Upper lobe of right lung (tissue), 1 donor: Measurements from ENCODE around the gene LEKR1. TPM values are rescaled to one million over a fixed set of nuclear protein-coding genes. Genes with fewer than 3 reads are reported as not detected.
"Not testable (repeated sequence)": the region's sequence is repeated elsewhere in the genome, so short reads cannot be mapped to it uniquely, and the experiment has no call there.

Experiments
- ATAC-seq: fragments of 200-7000 bp; cut with Tn5 transposase; one replicate; pipeline ENCODE4 v1.9.1; 2020; ENCODE audit warnings: mild to moderate bottlenecking, moderate library complexity
- DNase-seq: peaks from one replicate; pipeline ENCODE4 v3.0.0-alpha.2; 2020
- H3K27ac ChIP-seq: fragments of 200-600 bp; one replicate; pipeline ENCODE4 v1.8.0; 2022
- H3K27me3 ChIP-seq: fragments of 200-600 bp; one replicate; pipeline ENCODE4 v1.8.0; 2022; ENCODE audit warnings: mild to moderate bottlenecking
- H3K36me3 ChIP-seq: fragments of 200-600 bp; one replicate; pipeline ENCODE4 v1.8.0; 2022
- H3K4me1 ChIP-seq: fragments of 200-600 bp; one replicate; pipeline ENCODE4 v1.8.0; 2022
- H3K4me3 ChIP-seq: fragments of 200-600 bp; one replicate; pipeline ENCODE4 v1.8.0; 2022; ENCODE audit warnings: mild to moderate bottlenecking
- H3K9me3 ChIP-seq: fragments of 200-600 bp; one replicate; pipeline ENCODE4 v1.8.0; 2022
- intact Hi-C: fragments of 100-400 bp; cut with DNase I; formaldehyde crosslinking; loops from one replicate; pipeline ENCODE4 v1.11.0; 2022
- total RNA-seq: library from RNA; stranded (reverse); fragmentation: NEBNext Ultra II Directional; extraction: Animal tissue kit (Norgen Biotek cat#: 25700); gene quantifications from one replicate; pipeline ENCODE4 v1.2.1, GENCODE V29; 2021
- TF ChIP-seq, protein P1 (sequence below): fragments of 200-600 bp; IDR thresholded peaks from one replicate; pipeline ENCODE4 v1.8.0; 2022; ENCODE audit warnings: antibody characterized with exemption
- donor health status: DM: no; HTN: yes; CAD: no; lungs with severe emphysema.

LEKR1 gene
- total RNA-seq, 1 donor from 2014 or later = 2.1 TPM

- Histone ChIP-seq H3K9me3 (no peaks in the 10 kb centered on the region), H3K4me1 (no peaks in the 10 kb centered on the region), H3K27ac (no peak overlapping the region), H3K27me3 (no peaks in the 10 kb centered on the region), H3K36me3 (no peaks in the 10 kb centered on the region), H3K4me3 (no peak overlapping the region)
- TF ChIP-seq, protein P1, sequence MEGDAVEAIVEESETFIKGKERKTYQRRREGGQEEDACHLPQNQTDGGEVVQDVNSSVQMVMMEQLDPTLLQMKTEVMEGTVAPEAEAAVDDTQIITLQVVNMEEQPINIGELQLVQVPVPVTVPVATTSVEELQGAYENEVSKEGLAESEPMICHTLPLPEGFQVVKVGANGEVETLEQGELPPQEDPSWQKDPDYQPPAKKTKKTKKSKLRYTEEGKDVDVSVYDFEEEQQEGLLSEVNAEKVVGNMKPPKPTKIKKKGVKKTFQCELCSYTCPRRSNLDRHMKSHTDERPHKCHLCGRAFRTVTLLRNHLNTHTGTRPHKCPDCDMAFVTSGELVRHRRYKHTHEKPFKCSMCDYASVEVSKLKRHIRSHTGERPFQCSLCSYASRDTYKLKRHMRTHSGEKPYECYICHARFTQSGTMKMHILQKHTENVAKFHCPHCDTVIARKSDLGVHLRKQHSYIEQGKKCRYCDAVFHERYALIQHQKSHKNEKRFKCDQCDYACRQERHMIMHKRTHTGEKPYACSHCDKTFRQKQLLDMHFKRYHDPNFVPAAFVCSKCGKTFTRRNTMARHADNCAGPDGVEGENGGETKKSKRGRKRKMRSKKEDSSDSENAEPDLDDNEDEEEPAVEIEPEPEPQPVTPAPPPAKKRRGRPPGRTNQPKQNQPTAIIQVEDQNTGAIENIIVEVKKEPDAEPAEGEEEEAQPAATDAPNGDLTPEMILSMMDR = no peak
- intact Hi-C loops = no loop called here
- DNase-seq (no peak), ATAC-seq (no peak)
These were observed 66.5 kb downstream of the LEKR1 start for GRCh38 chr3:156892701-156893100.

DNA sequence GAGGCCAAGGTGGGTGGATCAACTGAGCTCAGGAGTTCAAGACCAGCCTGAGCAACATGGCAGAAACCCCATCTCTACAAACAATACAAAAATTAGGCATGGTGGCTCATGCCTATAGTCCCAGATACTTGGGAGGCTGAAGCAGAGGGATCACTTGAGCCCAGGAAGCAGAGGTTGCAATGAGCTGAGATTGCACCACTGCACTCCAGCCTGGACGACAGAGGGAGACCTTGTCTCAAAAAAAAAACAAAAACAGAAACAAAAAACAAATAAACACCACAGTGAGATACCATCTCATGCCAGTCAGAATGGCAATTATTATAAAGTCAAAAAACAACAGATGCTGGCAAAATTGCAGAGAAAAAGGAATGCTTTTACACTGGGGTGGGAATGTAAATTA is 69.2 kb downstream of the LEKR1 start:
- H3K27ac ChIP-seq, H3K4me1 ChIP-seq, H3K4me3 ChIP-seq, DNase-seq, H3K36me3 ChIP-seq, intact Hi-C loops, ATAC-seq, H3K9me3 ChIP-seq, H3K27me3 ChIP-seq: not testable (repeated sequence)

DNA sequence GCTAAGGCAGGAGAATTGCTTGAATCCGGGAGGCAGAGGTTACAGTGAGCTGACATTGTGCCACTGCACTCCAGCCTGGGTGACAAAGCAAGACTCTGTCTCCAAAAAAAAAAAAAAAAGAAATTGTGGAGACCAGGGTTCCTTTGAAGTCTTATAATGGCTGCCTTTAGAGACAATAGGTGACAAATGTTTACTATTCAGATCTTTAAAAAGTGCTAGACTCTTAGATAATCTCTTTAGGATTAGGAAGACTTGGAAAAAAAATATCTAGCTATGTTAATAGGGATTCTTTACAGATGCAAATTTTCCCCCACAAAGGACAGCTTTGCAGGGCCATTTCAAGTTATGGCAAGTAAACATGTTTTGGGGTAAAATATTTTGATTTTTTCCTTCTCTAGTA is 71.7 kb downstream of the LEKR1 start:
- H3K36me3 ChIP-seq, H3K4me3 ChIP-seq, DNase-seq, ATAC-seq, H3K27me3 ChIP-seq, intact Hi-C loops, H3K4me1 ChIP-seq, H3K27ac ChIP-seq, H3K9me3 ChIP-seq: not testable (repeated sequence)

DNA sequence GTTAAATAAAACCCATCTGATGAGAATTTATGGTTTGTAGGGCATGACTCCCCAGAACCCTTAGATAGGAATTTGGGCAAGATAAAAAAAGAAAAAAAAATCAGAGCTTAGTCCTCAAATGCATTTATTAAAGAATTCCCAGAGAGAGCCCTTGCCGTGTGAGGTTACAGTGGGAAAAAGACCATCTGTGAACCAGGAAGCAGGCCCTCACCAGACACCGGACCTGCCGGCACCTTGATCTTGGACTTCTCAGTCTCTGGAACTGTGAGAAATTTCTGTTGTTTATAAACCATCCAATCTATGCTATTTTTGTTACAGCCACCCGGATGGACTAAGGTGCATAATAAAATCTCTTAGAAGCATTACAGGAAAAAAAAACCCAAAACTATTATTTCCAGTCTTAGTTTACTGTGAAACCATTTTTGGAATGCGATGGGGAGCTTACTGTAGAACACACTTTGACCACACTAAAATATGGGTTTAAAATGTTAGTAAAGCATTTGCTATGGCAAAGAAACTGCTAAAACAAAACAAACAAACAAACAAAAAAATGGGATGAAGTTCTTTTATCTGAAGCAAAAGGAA is 72.2 kb downstream of the LEKR1 start:
- intact Hi-C loops = no loop called here
- no peaks in the 10 kb centered on the region for H3K36me3 ChIP-seq
- ATAC-seq = no peak
- TF ChIP-seq, protein P1 = no peak
- no peaks in the 10 kb centered on the region for H3K4me1 ChIP-seq
- no peak overlapping the region for H3K4me3 ChIP-seq
- no peak for DNase-seq
- no peak overlapping the region for H3K27ac ChIP-seq
- no peaks in the 10 kb centered on the region for H3K27me3 ChIP-seq
- no peaks in the 10 kb centered on the region for H3K9me3 ChIP-seq

- intact Hi-C loops = no loop called here
- no peak for DNase-seq
- Histone ChIP-seq H3K9me3 (no peaks in the 10 kb centered on the region), H3K27me3 (no peaks in the 10 kb centered on the region), H3K36me3 (no peaks in the 10 kb centered on the region), H3K4me3 (no peak overlapping the region), H3K27ac (no peak overlapping the region), H3K4me1 (no peaks in the 10 kb centered on the region)
- no peak for ATAC-seq
- TF ChIP-seq, protein P1 = no peak
These were observed 73.8 kb downstream of the LEKR1 start for GRCh38 chr3:156899951-156900350.

DNA sequence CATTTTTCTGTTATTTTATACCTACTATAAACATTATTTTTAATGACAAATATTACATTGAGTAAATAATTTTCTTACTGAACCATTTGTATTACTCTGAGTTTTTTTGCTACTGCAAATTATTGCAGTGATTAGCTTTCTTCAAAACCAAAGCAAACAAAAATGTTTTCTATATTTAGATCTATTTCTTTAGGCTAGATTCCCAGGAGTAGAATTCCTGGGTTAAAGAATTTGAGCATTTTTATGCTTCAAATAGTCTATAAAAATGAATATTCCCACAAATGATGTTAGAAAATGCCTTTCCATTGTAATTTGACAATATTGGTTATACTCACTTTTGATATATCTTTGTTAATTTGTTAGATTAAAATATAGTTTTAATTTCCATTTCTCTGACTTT is 76.8 kb downstream of the LEKR1 start:
- TF ChIP-seq, protein P1 = no peak
- H3K36me3 ChIP-seq = no peaks in the 10 kb centered on the region

DNA sequence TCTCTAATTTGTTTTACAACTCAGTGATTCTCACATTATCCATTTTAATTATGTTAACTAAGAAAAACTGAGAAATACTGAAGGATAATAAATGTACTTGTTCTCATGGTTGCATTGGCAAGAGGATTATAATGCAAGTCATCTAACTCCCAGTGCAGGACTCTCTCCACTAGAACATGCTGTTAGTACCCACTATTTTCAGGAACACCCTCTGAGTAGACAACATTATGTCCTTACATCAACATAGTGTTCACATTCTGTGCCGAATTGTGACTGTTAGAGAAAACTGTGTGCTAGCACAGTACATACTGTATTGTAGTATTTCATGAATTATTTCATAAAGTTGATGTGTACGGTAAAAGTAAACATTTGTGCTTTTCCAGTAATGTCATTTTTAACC is 80.1 kb downstream of the LEKR1 start:
- no peaks in the 10 kb centered on the region for H3K36me3 ChIP-seq
- intact Hi-C loops = no loop called here
- TF ChIP-seq, protein P1 = no peak
- H3K27me3 ChIP-seq = no peaks in the 10 kb centered on the region
- DNase-seq (no peak), ATAC-seq (no peak)
- no peaks in the 10 kb centered on the region for H3K4me1 ChIP-seq
- H3K4me3 ChIP-seq = no peak overlapping the region
- no peak overlapping the region for H3K27ac ChIP-seq
- H3K9me3 ChIP-seq = no peaks in the 10 kb centered on the region

More for the DNA sequence above, 76.8 kb downstream of the LEKR1 start:
- Histone ChIP-seq H3K4me1 (no peaks in the 10 kb centered on the region), H3K9me3 (no peaks in the 10 kb centered on the region), H3K27ac (no peak overlapping the region), H3K27me3 (no peaks in the 10 kb centered on the region), H3K4me3 (no peak overlapping the region)
- DNase-seq (no peak), ATAC-seq (no peak)
- intact Hi-C loops = no loop called here
